ENCODE data around the gene EXOC2.

Gene EXOC2

GRCh38 chr6:449486-450419 is 243.2 kb downstream of the EXOC2 start:
- no peak for DNase-seq (ENCODE audit: extremely low read depth in 1 of 2, low read depth in 1 of 2)

- DNase-seq (ENCODE audit: extremely low read depth in 1 of 2, low read depth in 1 of 2) = no peak
Measured at GRCh38 chr6:449057-449430, 243.9 kb downstream of the EXOC2 start.

GRCh38 chr6:448296-449056 is 244.5 kb downstream of the EXOC2 start:
- DNase-seq (ENCODE audit: extremely low read depth in 1 of 2, low read depth in 1 of 2) = no peak

GRCh38 chr6:447381-448165 is 245.4 kb downstream of the EXOC2 start:
- peak in 1 of 2 donors; percentile 50 for DNase-seq (ENCODE audit: extremely low read depth in 1 of 2, low read depth in 1 of 2)

GRCh38 chr6:446418-447366 is 246.2 kb downstream of the EXOC2 start:
- peak; percentile 90 to 92 for DNase-seq (ENCODE audit: extremely low read depth in 1 of 2, low read depth in 1 of 2)

- DNase-seq (ENCODE audit: extremely low read depth in 1 of 2, low read depth in 1 of 2) = no peak
Measured at GRCh38 chr6:445571-446417, 247.1 kb downstream of the EXOC2 start.

- DNase-seq (ENCODE audit: extremely low read depth in 1 of 2, low read depth in 1 of 2) = peak in 1 of 2 donors; percentile 55
Measured at GRCh38 chr6:444653-445275, 248.2 kb downstream of the EXOC2 start.

- DNase-seq (ENCODE audit: extremely low read depth in 1 of 2, low read depth in 1 of 2) = no peak
Measured at GRCh38 chr6:443621-444159, 249.2 kb downstream of the EXOC2 start.

GRCh38 chr6:441126-441920 is 251.6 kb downstream of the EXOC2 start:
- no peak for DNase-seq (ENCODE audit: extremely low read depth in 1 of 2, low read depth in 1 of 2)

GRCh38 chr6:439641-440167 is 253.2 kb downstream of the EXOC2 start:
- DNase-seq (ENCODE audit: extremely low read depth in 1 of 2, low read depth in 1 of 2) = no peak

GRCh38 chr6:438634-439170 is 254.2 kb downstream of the EXOC2 start:
- no peak for DNase-seq (ENCODE audit: extremely low read depth in 1 of 2, low read depth in 1 of 2)

- no peak for DNase-seq (ENCODE audit: extremely low read depth in 1 of 2, low read depth in 1 of 2)
Measured at GRCh38 chr6:437037-437392, 255.9 kb downstream of the EXOC2 start.

GRCh38 chr6:436308-437036 is 256.5 kb downstream of the EXOC2 start:
- DNase-seq (ENCODE audit: extremely low read depth in 1 of 2, low read depth in 1 of 2) = no peak

GRCh38 chr6:435441-436307 is 257.3 kb downstream of the EXOC2 start:
- DNase-seq (ENCODE audit: extremely low read depth in 1 of 2, low read depth in 1 of 2) = no peak
